Nephron (organoid): ENCODE data around the gene PEX11B.

Experiments used
- H3K27ac Mint-ChIP-seq, 3 experiments: 2 replicates each; pipeline ENCODE4 v1.8.0; 2020; ENCODE audit warnings: mixed read lengths in 3 of 3, mild to moderate bottlenecking in 2 of 3, moderate library complexity in 1 of 3
- H3K27me3 Mint-ChIP-seq: 2 replicates; pipeline ENCODE4 v1.8.0; 2021; ENCODE audit warnings: low read depth, mild to moderate bottlenecking, moderate library complexity, mixed read lengths
- H3K36me3 Mint-ChIP-seq: 2 replicates; pipeline ENCODE4 v1.8.0; 2020; ENCODE audit warnings: low read depth, mixed read lengths
- H3K4me1 Mint-ChIP-seq: 2 replicates; pipeline ENCODE4 v1.8.0; 2020; ENCODE audit warnings: mixed read lengths
- H3K4me3 Mint-ChIP-seq, 3 experiments: 2 replicates each; pipeline ENCODE4 v1.8.0; 2020; ENCODE audit warnings: mild to moderate bottlenecking in 3 of 3, mixed read lengths in 3 of 3, moderate library complexity in 2 of 3
- H3K9me3 Mint-ChIP-seq: 2 replicates; pipeline ENCODE4 v1.8.0; 2020; ENCODE audit warnings: mixed read lengths
- CTCF ChIP-seq, 3 experiments: fragments of 200-600 bp; sonication (generic); IDR thresholded peaks; one replicate each; pipeline ENCODE4 v1.5.0; 2021; ENCODE audit warnings: antibody characterized with exemption in 3 of 3; ENCODE audit not compliant: unreplicated experiment in 3 of 3

PEX11B gene

GRCh38 chr1:145918144-145918991 is at the start of gene PEX11B:
Gene PEX11B (minus strand): TSS chr1:145918717. CDS start chr1:145918688, 29 bp downstream.
- Mint-ChIP-seq H3K27ac (peak within 1 kb of the TSS; percentile 97 to 99 (median 99)), H3K4me1 (peaks cover 21% of the 10 kb centered on the region), H3K27me3 (no peaks in the 10 kb centered on the region), H3K4me3 (peak within 1 kb of the TSS; percentile 92 to 98 (median 97)), H3K36me3 (peaks cover 38% of the 10 kb centered on the region), H3K9me3 (no peaks in the 10 kb centered on the region)
- no peak for TF ChIP-seq CTCF (IDR thresholded peaks at IDR 0.05; ENCODE audit: unreplicated experiment in 3 of 3)

GRCh38 chr1:145967288-145967687 is 48.8 kb upstream of the PEX11B start:
- Mint-ChIP-seq H3K4me1 (peaks cover 29% of the 10 kb centered on the region), H3K9me3 (peaks cover 5% of the 10 kb centered on the region), H3K27me3 (peaks cover 8% of the 10 kb centered on the region), H3K36me3 (peaks cover 9% of the 10 kb centered on the region), H3K4me3 (peak overlapping the region in 1 of 3 experiments; percentile 43), H3K27ac (no peak overlapping the region)
- TF ChIP-seq CTCF (IDR thresholded peaks at IDR 0.05; ENCODE audit: unreplicated experiment in 3 of 3): no peak

- H3K4me1 Mint-ChIP-seq: peaks cover 37% of the 10 kb centered on the region
- TF ChIP-seq CTCF (IDR thresholded peaks at IDR 0.05; ENCODE audit: unreplicated experiment in 3 of 3): no peak
Observed at GRCh38 chr1:145965119-145965744, 46.7 kb upstream of the PEX11B start.

GRCh38 chr1:145964328-145965118 is 46.0 kb upstream of the PEX11B start, which contains the start of the genes ANKRD34A and POLR3GL:
Gene ANKRD34A (minus strand): TSS chr1:145964575. CDS start chr1:145961759, 2,816 bp downstream.
Gene POLR3GL (plus strand): TSS chr1:145964690. CDS start chr1:145974866, 10,176 bp downstream.
- TF ChIP-seq CTCF (IDR thresholded peaks at IDR 0.05; ENCODE audit: unreplicated experiment in 3 of 3): no peak
- Mint-ChIP-seq H3K27ac (peak within 1 kb of the TSS; percentile 93 to 98 (median 98)), H3K4me1 (peaks cover 37% of the 10 kb centered on the region), H3K36me3 (peaks cover 9% of the 10 kb centered on the region), H3K9me3 (peaks cover 5% of the 10 kb centered on the region), H3K4me3 (peak within 1 kb of the TSS; percentile 86 to 92 (median 91)), H3K27me3 (peaks cover 22% of the 10 kb centered on the region)

More at GRCh38 chr1:145965119-145965744, 46.7 kb upstream of the PEX11B start:
- H3K9me3 Mint-ChIP-seq: peaks cover 5% of the 10 kb centered on the region
- peak overlapping the region; percentile 86 to 92 (median 91) for H3K4me3 Mint-ChIP-seq
- H3K27ac Mint-ChIP-seq: peak overlapping the region; percentile 93 to 98 (median 98)
- peaks cover 19% of the 10 kb centered on the region for H3K27me3 Mint-ChIP-seq
- H3K36me3 Mint-ChIP-seq: peaks cover 9% of the 10 kb centered on the region

- H3K36me3 Mint-ChIP-seq: peaks cover 9% of the 10 kb centered on the region
- H3K4me1 Mint-ChIP-seq: peaks cover 38% of the 10 kb centered on the region
- peaks cover 25% of the 10 kb centered on the region for H3K27me3 Mint-ChIP-seq
- H3K9me3 Mint-ChIP-seq: peaks cover 3% of the 10 kb centered on the region
- no peak for TF ChIP-seq CTCF (IDR thresholded peaks at IDR 0.05; ENCODE audit: unreplicated experiment in 3 of 3)
- peak overlapping the region; percentile 93 to 98 (median 98) for H3K27ac Mint-ChIP-seq
- peak overlapping the region; percentile 86 to 92 (median 91) for H3K4me3 Mint-ChIP-seq
Observed at GRCh38 chr1:145963265-145964019, 44.9 kb upstream of the PEX11B start.
